Upper lobe of right lung (tissue), 1 donor: ENCODE data around the gene PEAK1. TPM values are rescaled to one million over a fixed set of nuclear protein-coding genes. Genes with fewer than 3 reads are reported as not detected.
A peak's percentile ranks its signal among the peaks of the same experiment; 100 is the strongest.

Source experiments
- ATAC-seq: fragments of 200-7000 bp; cut with Tn5 transposase; one replicate; pipeline ENCODE4 v1.9.1; 2020; ENCODE audit warnings: mild to moderate bottlenecking, moderate library complexity
- DNase-seq: peaks from one replicate; pipeline ENCODE4 v3.0.0-alpha.2; 2020
- H3K27ac ChIP-seq: fragments of 200-600 bp; one replicate; pipeline ENCODE4 v1.8.0; 2022
- H3K27me3 ChIP-seq: fragments of 200-600 bp; one replicate; pipeline ENCODE4 v1.8.0; 2022; ENCODE audit warnings: mild to moderate bottlenecking
- H3K36me3 ChIP-seq: fragments of 200-600 bp; one replicate; pipeline ENCODE4 v1.8.0; 2022
- H3K4me1 ChIP-seq: fragments of 200-600 bp; one replicate; pipeline ENCODE4 v1.8.0; 2022
- H3K4me3 ChIP-seq: fragments of 200-600 bp; one replicate; pipeline ENCODE4 v1.8.0; 2022; ENCODE audit warnings: mild to moderate bottlenecking
- H3K9me3 ChIP-seq: fragments of 200-600 bp; one replicate; pipeline ENCODE4 v1.8.0; 2022
- CTCF ChIP-seq: fragments of 200-600 bp; IDR thresholded peaks from one replicate; pipeline ENCODE4 v1.8.0; 2022; ENCODE audit warnings: antibody characterized with exemption
- intact Hi-C: fragments of 100-400 bp; cut with DNase I; formaldehyde crosslinking; loops from one replicate; pipeline ENCODE4 v1.11.0; 2022
- total RNA-seq: library from RNA; stranded (reverse); fragmentation: NEBNext Ultra II Directional; extraction: Animal tissue kit (Norgen Biotek cat#: 25700); gene quantifications from one replicate; pipeline ENCODE4 v1.2.1, GENCODE V29; 2021
- donor health status: DM: no; HTN: yes; CAD: no; lungs with severe emphysema.

The PEAK1 gene
- total RNA-seq, 1 donor from 2014 or later, result 139 TPM

- no peaks in the 10 kb centered on the region for H3K27me3 ChIP-seq
- no peaks in the 10 kb centered on the region for H3K9me3 ChIP-seq
- H3K36me3 ChIP-seq, result no peaks in the 10 kb centered on the region
- no peak for TF ChIP-seq CTCF
- no peak overlapping the region for H3K27ac ChIP-seq
- DNase-seq (no peak), ATAC-seq (no peak)
- no peak overlapping the region for H3K4me3 ChIP-seq
- intact Hi-C loops, result no loop called here
- H3K4me1 ChIP-seq, result no peaks in the 10 kb centered on the region
Observed at GRCh38 chr15:77091097-77091496, 328.8 kb downstream of the PEAK1 start.

- Histone ChIP-seq H3K27me3 (no peaks in the 10 kb centered on the region), H3K27ac (no peak overlapping the region), H3K4me1 (peaks cover 8% of the 10 kb centered on the region), H3K4me3 (no peak overlapping the region), H3K9me3 (no peaks in the 10 kb centered on the region), H3K36me3 (no peaks in the 10 kb centered on the region)
- TF ChIP-seq CTCF, result no peak
- intact Hi-C loops, result no loop called here
- DNase-seq, result no peak
- no peak for ATAC-seq
Observed at GRCh38 chr15:77087213-77087612, 332.7 kb downstream of the PEAK1 start.

GRCh38 chr15:77085297-77085696 lies 334.6 kb downstream of the PEAK1 start:
- Histone ChIP-seq H3K9me3 (no peaks in the 10 kb centered on the region), H3K36me3 (no peaks in the 10 kb centered on the region), H3K27ac (no peak overlapping the region), H3K4me1 (peaks cover 8% of the 10 kb centered on the region), H3K27me3 (no peaks in the 10 kb centered on the region), H3K4me3 (no peak overlapping the region)
- no peak for TF ChIP-seq CTCF
- intact Hi-C loops, result no loop called here
- no peak for DNase-seq
- no peak for ATAC-seq

GRCh38 chr15:77084436-77084835 lies 335.5 kb downstream of the PEAK1 start:
- H3K27ac ChIP-seq, result no peak overlapping the region
- intact Hi-C loops, result no loop called here
- H3K4me3 ChIP-seq, result no peak overlapping the region

GRCh38 chr15:77083381-77084160 lies 336.3 kb downstream of the PEAK1 start:
- peak; percentile 99 for ATAC-seq

More at GRCh38 chr15:77084436-77084835, 335.5 kb downstream of the PEAK1 start:
- Histone ChIP-seq H3K27me3 (no peaks in the 10 kb centered on the region), H3K36me3 (no peaks in the 10 kb centered on the region), H3K9me3 (no peaks in the 10 kb centered on the region), H3K4me1 (peaks cover 8% of the 10 kb centered on the region)
- ATAC-seq, result no peak
- no peak for DNase-seq
- no peak for TF ChIP-seq CTCF

More at GRCh38 chr15:77083381-77084160, 336.3 kb downstream of the PEAK1 start:
- Histone ChIP-seq H3K9me3 (no peaks in the 10 kb centered on the region), H3K27me3 (no peaks in the 10 kb centered on the region), H3K36me3 (no peaks in the 10 kb centered on the region), H3K4me1 (peaks cover 8% of the 10 kb centered on the region), H3K4me3 (peak overlapping the region; percentile 42), H3K27ac (no peak overlapping the region)
- intact Hi-C loops, result no loop called here
- no peak for TF ChIP-seq CTCF
- peak; percentile 92 for DNase-seq
